ENCODE results near the gene PPP1R1B. TPM values are rescaled to one million over a fixed set of nuclear protein-coding genes. Genes with fewer than 3 reads are reported as not detected.

The PPP1R1B gene
- total RNA-seq, 4 donors from 2014 or later, result 0.23 to 4.8 (median 2.4) TPM

GRCh38 chr17:39607851-39608130, 19.0 kb upstream of the PPP1R1B start, which contains the start of gene NEUROD2:
NEUROD2 (minus strand) TSS chr17:39607920; CDS start chr17:39606599, 1,321 bp downstream.
- no peak for DNase-seq
- H3K27me3 ChIP-seq, result peaks cover 38 to 100% (median 52%) of the 10 kb centered on the region in 4 donors
- WGBS, 2 donors, result 0 to 7% methylated on average over 1 to 15 of the region's 20 CpGs
- peaks cover 28 to 55% (median 34%) of the 10 kb centered on the region in 3 donors for H3K4me1 ChIP-seq
- TF ChIP-seq POLR2A (IDR thresholded peaks at IDR 0.05) (no peak), CTCF (IDR thresholded peaks at IDR 0.05) (no peak)
- H3K9me3 ChIP-seq, result no peaks in the 10 kb centered on the region
- H3K36me3 ChIP-seq, result no peaks in the 10 kb centered on the region
- intact Hi-C loops (cut with DNase I), result no loop called here
- H3K27ac ChIP-seq, result no peak within 1 kb of the TSS
- peak within 1 kb of the TSS in 2 of 4 donors; percentile 24 to 52 for H3K4me3 ChIP-seq

- TF ChIP-seq CTCF (IDR thresholded peaks at IDR 0.05) (no peak), POLR2A (IDR thresholded peaks at IDR 0.05) (no peak)
- H3K27me3 ChIP-seq, result peaks cover 38 to 100% (median 51%) of the 10 kb centered on the region in 4 donors
- intact Hi-C loops (cut with DNase I), result no loop called here
- no peak overlapping the region for H3K27ac ChIP-seq
- peaks cover 28 to 50% (median 34%) of the 10 kb centered on the region in 3 donors for H3K4me1 ChIP-seq
- WGBS, 2 donors, result 17 to 23% methylated on average over 9 to 11 of the region's 15 CpGs
- H3K4me3 ChIP-seq, result no peak overlapping the region
- no peaks in the 10 kb centered on the region for H3K9me3 ChIP-seq
- no peaks in the 10 kb centered on the region for H3K36me3 ChIP-seq
- no peak for DNase-seq
Measured at GRCh38 chr17:39608142-39608981, 18.4 kb upstream of the PPP1R1B start.

- no peak overlapping the region for H3K4me3 ChIP-seq
- WGBS, 2 donors, result 86 to 88% methylated on average over 1 to 4 of the region's 4 CpGs
- H3K4me1 ChIP-seq, result peaks cover 25 to 39% (median 29%) of the 10 kb centered on the region in 3 donors
- no peaks in the 10 kb centered on the region for H3K36me3 ChIP-seq
- TF ChIP-seq POLR2A (IDR thresholded peaks at IDR 0.05) (no peak), CTCF (IDR thresholded peaks at IDR 0.05) (no peak)
- no peak for DNase-seq
- H3K27ac ChIP-seq, result no peak overlapping the region
- peaks cover 32 to 100% (median 40%) of the 10 kb centered on the region in 4 donors for H3K27me3 ChIP-seq
- no peaks in the 10 kb centered on the region for H3K9me3 ChIP-seq
- intact Hi-C loops (cut with DNase I), result no loop called here
Measured at GRCh38 chr17:39609416-39610025, 17.2 kb upstream of the PPP1R1B start.

GRCh38 chr17:39611401-39612112, 15.2 kb upstream of the PPP1R1B start:
- no peak overlapping the region for H3K27ac ChIP-seq
- H3K4me1 ChIP-seq, result peaks cover 9 to 19% (median 12%) of the 10 kb centered on the region in 3 donors
- H3K36me3 ChIP-seq, result no peaks in the 10 kb centered on the region
- TF ChIP-seq POLR2A (IDR thresholded peaks at IDR 0.05) (no peak), CTCF (IDR thresholded peaks at IDR 0.05) (no peak)
- H3K4me3 ChIP-seq, result no peak overlapping the region
- WGBS, 2 donors, result 59 to 72% methylated on average over 9 of the region's 9 CpGs
- H3K9me3 ChIP-seq, result no peaks in the 10 kb centered on the region
- peaks cover 18 to 100% (median 25%) of the 10 kb centered on the region in 4 donors for H3K27me3 ChIP-seq
- intact Hi-C loops (cut with DNase I), result no loop called here
- no peak for DNase-seq
